Measurements from ENCODE around the gene HAS3.

Gene HAS3

GRCh38 chr16:69115837-69116236 is 10.4 kb downstream of the HAS3 start:
- H3K4me3 ChIP-seq (ENCODE audit: low read depth, low read length), result no peak overlapping the region
- in situ Hi-C loops (cut with HindIII; ENCODE audit: low sequenced_read_pairs), result no loop called here
- no peak for DNase-seq (ENCODE audit: low read depth, low spot score)
- no peak for TF ChIP-seq CTCF (IDR thresholded peaks at IDR 0.05; ENCODE audit: low read depth, low read length)

- DNase-seq (ENCODE audit: low read depth, low spot score), result no peak
- H3K4me3 ChIP-seq (ENCODE audit: low read depth, low read length), result no peak overlapping the region
- TF ChIP-seq CTCF (IDR thresholded peaks at IDR 0.05; ENCODE audit: low read depth, low read length), result no peak
- in situ Hi-C loops (cut with HindIII; ENCODE audit: low sequenced_read_pairs), result no loop called here
Measured at GRCh38 chr16:69116256-69116875, 10.9 kb downstream of the HAS3 start.

GRCh38 chr16:69116906-69117305 is 11.5 kb downstream of the HAS3 start:
- TF ChIP-seq CTCF (IDR thresholded peaks at IDR 0.05; ENCODE audit: low read depth, low read length), result no peak
- no peak for DNase-seq (ENCODE audit: low read depth, low spot score)
- in situ Hi-C loops (cut with HindIII; ENCODE audit: low sequenced_read_pairs), result no loop called here
- H3K4me3 ChIP-seq (ENCODE audit: low read depth, low read length), result no peak overlapping the region

GRCh38 chr16:69118468-69118867 is 13.0 kb downstream of the HAS3 start:
- in situ Hi-C loops (cut with HindIII; ENCODE audit: low sequenced_read_pairs), result no loop called here

GRCh38 chr16:69118994-69119393 is 13.5 kb downstream of the HAS3 start:
- in situ Hi-C loops (cut with HindIII; ENCODE audit: low sequenced_read_pairs), result no loop called here
- no peak for TF ChIP-seq CTCF (IDR thresholded peaks at IDR 0.05; ENCODE audit: low read depth, low read length)
- no peak for DNase-seq (ENCODE audit: low read depth, low spot score)
- H3K4me3 ChIP-seq (ENCODE audit: low read depth, low read length), result no peak overlapping the region

More at GRCh38 chr16:69118468-69118867, 13.0 kb downstream of the HAS3 start:
- no peak for DNase-seq (ENCODE audit: low read depth, low spot score)
- no peak for TF ChIP-seq CTCF (IDR thresholded peaks at IDR 0.05; ENCODE audit: low read depth, low read length)
- no peak overlapping the region for H3K4me3 ChIP-seq (ENCODE audit: low read depth, low read length)

GRCh38 chr16:69119536-69119935 is 14.1 kb downstream of the HAS3 start:
- TF ChIP-seq CTCF (IDR thresholded peaks at IDR 0.05; ENCODE audit: low read depth, low read length), result no peak
- in situ Hi-C loops (cut with HindIII; ENCODE audit: low sequenced_read_pairs), result no loop called here
- DNase-seq (ENCODE audit: low read depth, low spot score), result no peak

More at GRCh38 chr16:69119536-69119935, 14.1 kb downstream of the HAS3 start:
- H3K4me3 ChIP-seq (ENCODE audit: low read depth, low read length), result no peak overlapping the region

All from astrocyte of the spinal cord (primary cell).